GM10248 (cell line): Measurements from ENCODE around the gene SLC35D1.

Experiments used
- CTCF ChIA-PET: fragments of 300-600 bp; sonication (Branson Sonifier 250); formaldehyde crosslinking; extraction: SDS; loops from one replicate; lab custom pipeline; 2021; ENCODE audit warnings: antibody characterized with exemption; lab: Yijun Ruan, JAX
- POLR2A ChIA-PET: fragments of 350-650 bp; sonication (Branson Sonifier 250); formaldehyde crosslinking; extraction: SDS; loops from one replicate; lab custom pipeline; 2020; ENCODE audit warnings: antibody characterized with exemption; lab: Yijun Ruan, JAX
- DNase-seq: peaks from one replicate; pipeline ENCODE4 v3.0.0; 2012; ENCODE audit errors: extremely low spot score
- CTCF ChIP-seq: IDR thresholded peaks from 2 replicates; pipeline ENCODE4 v1.5.1; 2012; ENCODE audit warnings: mild to moderate bottlenecking, low read depth; ENCODE audit errors: extremely low read depth, missing control alignments, control extremely low read depth

Gene SLC35D1

GRCh38 chr1:67062412-67062811 is 8.5 kb upstream of the SLC35D1 start:
- TF ChIP-seq CTCF: no peak
- no peak for DNase-seq
- POLR2A ChIA-PET: no interaction called here
- CTCF ChIA-PET: no interaction called here

- DNase-seq: no peak
- CTCF ChIA-PET: interaction anchor here (1.4 to 2.0 kb wide), 2 partner anchors 65 to 83 kb away, joined by 3 to 4 read pairs; no protein-coding TSS in a partner anchor
- TF ChIP-seq CTCF: no peak
- POLR2A ChIA-PET: no interaction called here
These were observed 7.3 kb upstream of the SLC35D1 start for GRCh38 chr1:67061266-67061665.

GRCh38 chr1:67060811-67061218 is 6.9 kb upstream of the SLC35D1 start:
- DNase-seq: no peak
- no peak for TF ChIP-seq CTCF
- ChIA-PET POLR2A (no interaction called here), CTCF (interaction anchor here (1.4 to 2.0 kb wide), 3 partner anchors 65 to 83 kb away, joined by 3 to 4 read pairs (median 4); no protein-coding TSS in a partner anchor)

GRCh38 chr1:67059346-67059745 is 5.4 kb upstream of the SLC35D1 start:
- no peak for TF ChIP-seq CTCF
- ChIA-PET POLR2A (no interaction called here), CTCF (interaction anchor here (1.3 kb wide), 1 partner anchor 15 kb away, joined by 3 read pairs; no protein-coding TSS in a partner anchor)
- DNase-seq: no peak

GRCh38 chr1:67058761-67059160 is 4.8 kb upstream of the SLC35D1 start:
- ChIA-PET CTCF (interaction anchor here (1.3 kb wide), 1 partner anchor 16 kb away, joined by 3 read pairs; no protein-coding TSS in a partner anchor), POLR2A (no interaction called here)

GRCh38 chr1:67058242-67058641 is 4.3 kb upstream of the SLC35D1 start:
- DNase-seq: no peak
- no peak for TF ChIP-seq CTCF
- CTCF ChIA-PET: interaction anchor here (1.3 kb wide), 1 partner anchor 16 kb away, joined by 3 read pairs; no protein-coding TSS in a partner anchor
- POLR2A ChIA-PET: no interaction called here

More at GRCh38 chr1:67058761-67059160, 4.8 kb upstream of the SLC35D1 start:
- no peak for TF ChIP-seq CTCF
- no peak for DNase-seq
